GM19463 (cell line): ENCODE measurements around the gene NPHS2.

ENCODE experiments used
- ATAC-seq: cut with Tn5 transposase; IDR thresholded peaks from one replicate; pipeline ENCODE4 v1.9.1; 2021; ENCODE audit warnings: mild to moderate bottlenecking, moderate library complexity; ENCODE audit not compliant: unreplicated experiment

The NPHS2 gene

DNA sequence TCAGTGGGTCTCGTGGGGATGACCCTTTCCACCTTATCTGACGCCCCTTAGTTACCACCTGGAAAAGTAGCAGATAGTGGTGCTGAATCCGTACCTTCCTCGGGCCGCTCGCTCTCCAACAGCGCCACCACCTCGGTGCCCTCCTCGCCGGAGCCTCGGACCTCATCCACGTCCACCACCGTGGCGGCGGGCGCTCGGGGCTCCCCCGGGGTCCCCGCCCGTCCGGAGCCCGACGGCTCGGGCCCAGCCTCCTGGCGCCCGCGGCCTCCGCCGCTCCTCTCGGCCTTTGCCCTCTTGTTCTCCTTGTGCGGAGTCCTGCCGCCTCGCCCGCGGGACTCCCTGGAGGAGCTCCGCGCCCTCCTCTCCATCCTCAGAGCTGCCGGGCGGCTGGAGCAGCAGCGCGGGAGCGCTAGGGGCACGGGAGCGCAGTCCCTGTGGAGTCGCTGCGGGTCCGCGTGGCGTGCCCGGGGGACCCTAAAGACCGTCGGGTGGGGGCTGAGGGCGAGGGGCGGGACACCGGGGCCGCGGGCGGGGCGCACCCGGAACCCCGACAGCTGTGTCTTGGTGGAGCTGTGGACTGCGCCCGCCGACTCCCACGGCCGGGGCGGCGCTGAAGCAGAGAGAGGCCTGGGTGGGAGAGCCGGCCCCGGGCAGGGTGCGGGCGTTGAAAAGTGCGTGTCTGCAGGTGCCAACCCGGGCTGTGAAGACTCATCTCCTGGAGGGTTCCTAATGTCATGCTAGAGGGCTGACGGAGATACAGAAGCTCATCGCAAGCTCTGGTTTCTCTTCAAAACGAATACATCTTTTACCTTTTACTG, at the start of gene NPHS2:
Gene NPHS2, minus strand, starts transcription at position 452 of the 818 bp plus-strand sequence. Its CDS starts 84 bp downstream, at position 368.
- no peak for ATAC-seq

- ATAC-seq, result no peak
Observed at GRCh38 chr1:179612361-179612760, 36.6 kb upstream of the NPHS2 start.

- no peak for ATAC-seq
Observed at GRCh38 chr1:179601093-179601492, 25.3 kb upstream of the NPHS2 start.

GRCh38 chr1:179599623-179600249, 24.0 kb upstream of the NPHS2 start:
- ATAC-seq, result no peak

DNA sequence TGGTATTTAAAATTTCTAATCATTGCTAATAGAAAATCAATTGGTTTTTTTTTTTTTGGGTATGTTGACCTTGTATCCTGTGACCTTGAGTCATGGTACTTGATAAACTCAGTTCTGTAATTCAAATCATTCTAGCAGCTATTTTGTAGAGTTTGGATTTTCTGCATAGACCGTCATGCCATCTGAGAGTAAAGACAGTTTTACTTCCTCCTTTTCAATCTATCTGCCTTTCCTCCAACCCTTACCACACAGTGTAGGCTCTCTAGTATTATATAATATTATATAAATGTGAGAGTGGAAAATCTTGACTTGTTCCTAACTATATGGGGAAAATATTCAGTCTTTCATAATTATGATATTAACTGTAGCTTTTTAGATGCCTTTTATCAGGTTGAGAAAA, 22.9 kb upstream of the NPHS2 start:
- no peak for ATAC-seq

- ATAC-seq, result no peak
Observed at GRCh38 chr1:179591592-179592580, 16.1 kb upstream of the NPHS2 start, which contains the start of gene TDRD5. Gene TDRD5, plus strand, starts transcription at chr1:179591832. Its CDS starts 784 bp downstream, at chr1:179592616.

GRCh38 chr1:179591253-179591591, 15.5 kb upstream of the NPHS2 start:
- no peak for ATAC-seq

DNA sequence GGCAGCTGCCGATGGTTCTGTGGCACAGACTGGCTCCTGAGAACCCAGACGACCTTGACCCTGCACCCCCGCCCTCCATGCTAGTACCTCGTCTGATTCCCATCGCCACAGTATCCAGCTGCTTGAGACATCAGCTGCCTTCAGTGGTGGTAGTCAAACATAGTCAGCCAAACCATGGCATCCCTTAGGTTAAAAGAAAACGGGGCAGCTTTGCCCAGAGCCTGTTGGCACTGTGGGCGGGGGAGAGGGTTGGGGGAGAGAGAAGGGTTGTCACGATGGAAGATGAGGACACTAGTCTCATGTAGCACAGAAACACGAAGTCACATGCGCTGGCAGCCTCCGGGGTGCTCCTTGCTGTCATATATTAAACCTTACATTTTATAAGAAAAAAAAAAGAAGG, 14.9 kb upstream of the NPHS2 start:
- no peak for ATAC-seq

DNA sequence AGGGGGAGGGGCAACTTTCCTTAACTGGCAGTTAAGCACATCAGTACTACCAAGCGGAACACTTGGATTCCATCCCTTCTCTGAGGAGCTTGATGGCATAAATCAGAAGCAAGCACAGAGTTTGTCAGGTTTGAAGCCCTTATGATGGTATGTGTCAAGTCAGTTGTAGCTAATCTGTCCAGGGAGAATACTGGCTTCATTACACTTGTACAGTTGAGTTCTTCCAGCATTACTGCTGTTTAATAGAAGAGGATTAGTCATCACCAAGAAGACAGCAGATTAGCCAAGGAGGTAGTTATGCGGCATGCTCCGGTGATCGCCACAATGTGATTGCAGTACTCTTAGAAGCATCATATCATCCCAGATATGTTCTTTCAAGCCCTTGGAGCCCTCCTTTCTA, 13.8 kb upstream of the NPHS2 start:
- ATAC-seq, result no peak

GRCh38 chr1:179588425-179589024, 12.8 kb upstream of the NPHS2 start:
- ATAC-seq, result no peak

DNA sequence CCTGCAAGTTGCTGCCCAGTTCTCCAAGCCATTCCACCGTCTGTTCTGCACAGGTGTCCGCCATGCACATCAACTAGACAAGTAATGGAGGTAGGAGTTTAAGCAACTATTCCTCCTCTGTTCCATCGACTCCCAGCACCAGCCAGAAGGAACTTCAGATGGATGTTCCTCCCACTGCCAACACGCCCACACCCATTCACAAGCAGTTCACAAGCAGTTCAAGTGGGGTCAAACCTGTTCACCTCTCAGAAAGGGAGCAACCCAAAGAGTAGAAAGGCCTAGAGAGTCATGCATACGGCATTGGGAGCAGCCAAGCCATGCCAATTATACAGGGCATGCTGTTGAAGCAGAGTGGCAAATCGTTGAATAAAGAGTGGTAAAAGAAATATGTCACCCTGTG, 11.6 kb upstream of the NPHS2 start:
- no peak for ATAC-seq

DNA sequence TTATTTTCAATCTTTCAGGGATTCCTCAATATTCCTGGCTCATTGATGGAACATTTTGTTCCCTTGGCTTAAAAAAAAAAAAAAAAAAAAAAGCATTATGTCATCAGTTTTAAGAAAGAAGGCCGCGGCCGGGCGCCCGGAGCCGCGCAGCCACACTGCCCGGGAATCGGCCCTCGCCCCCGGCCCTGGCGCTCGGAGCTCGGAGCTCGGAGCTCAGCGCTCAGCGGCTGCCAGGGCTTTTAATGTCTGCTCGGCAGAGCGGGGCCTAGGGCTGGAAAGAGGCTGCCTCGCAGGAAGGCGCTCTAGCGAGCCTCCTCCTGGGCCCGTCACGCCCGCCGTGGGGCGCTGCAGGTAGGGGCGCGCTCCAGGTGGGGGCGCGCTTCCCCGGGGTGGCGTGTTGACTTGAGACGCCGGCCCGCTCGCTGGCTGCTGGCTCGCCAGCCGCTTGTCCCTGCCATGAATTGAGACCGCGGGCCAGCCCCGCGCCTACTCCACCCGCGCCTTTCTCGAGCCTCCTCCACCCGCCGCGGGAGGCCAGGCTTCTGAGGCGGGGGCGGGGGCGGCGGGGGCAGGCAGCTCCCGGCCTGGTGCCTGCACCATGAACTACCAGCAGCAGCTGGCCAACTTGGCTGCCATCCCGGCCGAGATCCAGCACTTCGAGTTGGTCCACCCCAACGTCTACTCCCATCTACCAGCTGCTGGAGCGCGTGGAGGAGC, 10.5 kb upstream of the NPHS2 start:
- ATAC-seq, result no peak

DNA sequence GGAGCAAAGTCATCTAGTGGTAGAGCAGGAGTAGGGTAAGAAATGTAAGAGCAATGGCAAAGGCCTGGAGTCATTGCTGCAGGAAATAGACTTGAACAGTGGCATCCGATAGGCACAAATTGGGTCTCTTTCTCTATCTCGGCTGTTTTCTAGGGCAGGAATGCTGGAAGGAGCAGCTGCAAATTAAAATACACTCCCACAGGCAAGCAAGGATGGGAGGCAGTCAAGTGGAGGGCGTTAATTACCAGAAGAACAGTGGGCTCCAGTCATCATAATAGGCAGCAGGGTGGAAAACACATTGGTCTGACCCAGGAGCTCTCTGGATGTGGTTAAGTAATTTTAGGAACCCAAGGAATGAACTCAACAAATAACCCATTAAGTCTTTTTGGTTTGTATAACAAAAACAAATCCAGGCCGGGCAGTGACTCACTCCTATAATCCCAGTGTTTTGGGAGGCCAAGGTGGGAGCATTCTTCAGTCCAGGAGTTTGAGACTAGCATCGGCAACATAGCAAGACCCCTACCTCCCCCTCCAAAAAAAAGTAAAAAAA, 8.1 kb upstream of the NPHS2 start:
- no peak for ATAC-seq

DNA sequence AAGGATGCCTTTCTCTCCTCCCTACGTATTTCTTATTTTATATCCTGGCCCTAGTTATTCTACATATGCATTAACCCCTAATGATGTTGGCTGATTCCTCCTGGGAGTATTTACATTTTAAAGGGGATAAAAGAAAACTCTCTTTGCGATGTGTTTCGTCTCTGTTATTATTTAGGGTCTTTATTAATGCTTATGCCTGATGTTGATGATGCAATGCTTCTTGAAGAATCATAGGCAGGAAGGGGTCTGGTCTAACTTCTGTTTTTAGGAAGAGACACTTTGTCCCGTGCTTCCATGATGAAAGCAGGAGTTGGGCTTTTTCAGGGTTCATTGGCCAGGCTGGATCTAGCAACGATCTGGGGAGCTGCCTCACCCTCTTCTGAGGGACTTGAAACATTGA, 761 bp upstream of the NPHS2 start:
- no peak for ATAC-seq

GRCh38 chr1:179558078-179558477, 17.7 kb downstream of the NPHS2 start:
- ATAC-seq, result no peak

GRCh38 chr1:179554427-179554826, 21.3 kb downstream of the NPHS2 start:
- ATAC-seq, result no peak

GRCh38 chr1:179550746-179551682, 24.7 kb downstream of the NPHS2 start:
- ATAC-seq, result peak; percentile 56

GRCh38 chr1:179549368-179549700, 26.4 kb downstream of the NPHS2 start:
- no peak for ATAC-seq
